Upper lobe of right lung (tissue), 1 donor: Measurements from ENCODE around the gene PTPRZ1. TPM values are rescaled to one million over a fixed set of nuclear protein-coding genes. Genes with fewer than 3 reads are reported as not detected.

Experiments
- ATAC-seq: fragments of 200-7000 bp; cut with Tn5 transposase; one replicate; pipeline ENCODE4 v1.9.1; 2020; ENCODE audit warnings: mild to moderate bottlenecking, moderate library complexity
- DNase-seq: peaks from one replicate; pipeline ENCODE4 v3.0.0-alpha.2; 2020
- H3K27ac ChIP-seq: fragments of 200-600 bp; one replicate; pipeline ENCODE4 v1.8.0; 2022
- H3K27me3 ChIP-seq: fragments of 200-600 bp; one replicate; pipeline ENCODE4 v1.8.0; 2022; ENCODE audit warnings: mild to moderate bottlenecking
- H3K36me3 ChIP-seq: fragments of 200-600 bp; one replicate; pipeline ENCODE4 v1.8.0; 2022
- H3K4me1 ChIP-seq: fragments of 200-600 bp; one replicate; pipeline ENCODE4 v1.8.0; 2022
- H3K4me3 ChIP-seq: fragments of 200-600 bp; one replicate; pipeline ENCODE4 v1.8.0; 2022; ENCODE audit warnings: mild to moderate bottlenecking
- H3K9me3 ChIP-seq: fragments of 200-600 bp; one replicate; pipeline ENCODE4 v1.8.0; 2022
- intact Hi-C: fragments of 100-400 bp; cut with DNase I; formaldehyde crosslinking; loops from one replicate; pipeline ENCODE4 v1.11.0; 2022
- total RNA-seq: library from RNA; stranded (reverse); fragmentation: NEBNext Ultra II Directional; extraction: Animal tissue kit (Norgen Biotek cat#: 25700); gene quantifications from one replicate; pipeline ENCODE4 v1.2.1, GENCODE V29; 2021
- TF ChIP-seq, protein P1 (sequence below): fragments of 200-600 bp; IDR thresholded peaks from one replicate; pipeline ENCODE4 v1.8.0; 2022; ENCODE audit warnings: antibody characterized with exemption
- donor health status: DM: no; HTN: yes; CAD: no; lungs with severe emphysema.

PTPRZ1 gene
- total RNA-seq, 1 donor from 2014 or later, result 3.6 TPM

DNA sequence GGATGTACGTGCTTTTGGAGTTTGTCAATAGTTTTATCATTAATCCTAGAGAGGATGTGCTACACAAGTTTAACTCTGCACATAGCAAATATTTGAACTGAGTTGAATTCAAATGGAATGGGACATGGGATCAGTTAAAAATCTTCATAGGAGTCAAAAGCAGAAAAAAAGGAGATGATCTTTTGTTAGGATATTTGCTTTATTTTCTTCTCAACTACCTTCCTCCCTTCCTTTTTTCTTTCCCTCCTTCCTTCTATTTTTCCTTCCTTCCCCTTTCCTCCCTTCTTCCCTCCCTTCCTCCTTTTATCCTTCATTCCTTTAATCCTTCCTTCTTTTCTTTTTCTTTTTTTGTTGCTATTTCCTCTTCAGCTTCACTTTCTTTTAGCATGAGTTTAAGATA is 6.6 kb downstream of the PTPRZ1 start:
- H3K4me3 ChIP-seq, result no peak overlapping the region

DNA sequence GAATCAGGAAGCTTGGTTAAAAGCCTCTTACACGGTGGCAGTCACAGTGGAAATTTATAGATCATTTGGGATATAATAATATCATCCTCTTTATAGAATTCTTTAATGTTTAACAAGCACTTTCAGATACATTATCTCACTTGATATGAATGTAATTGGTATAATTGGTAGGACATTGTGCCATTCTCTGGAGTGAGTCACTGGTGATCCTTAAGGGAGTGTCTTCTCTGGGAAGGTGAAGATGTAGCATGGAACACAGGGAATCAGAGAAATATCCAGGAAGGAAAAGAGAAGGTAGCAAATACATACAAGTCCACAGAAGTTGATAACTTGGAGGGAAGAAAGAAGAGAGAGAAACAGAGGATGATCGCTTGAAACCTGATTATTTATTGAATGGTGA is 9.8 kb downstream of the PTPRZ1 start:
- H3K4me1 ChIP-seq, result no peaks in the 10 kb centered on the region
- no peak overlapping the region for H3K27ac ChIP-seq
- H3K27me3 ChIP-seq, result no peaks in the 10 kb centered on the region
- H3K9me3 ChIP-seq, result no peaks in the 10 kb centered on the region
- no peak overlapping the region for H3K4me3 ChIP-seq
- ATAC-seq, result no peak
- intact Hi-C loops, result no loop called here
- TF ChIP-seq, protein P1, sequence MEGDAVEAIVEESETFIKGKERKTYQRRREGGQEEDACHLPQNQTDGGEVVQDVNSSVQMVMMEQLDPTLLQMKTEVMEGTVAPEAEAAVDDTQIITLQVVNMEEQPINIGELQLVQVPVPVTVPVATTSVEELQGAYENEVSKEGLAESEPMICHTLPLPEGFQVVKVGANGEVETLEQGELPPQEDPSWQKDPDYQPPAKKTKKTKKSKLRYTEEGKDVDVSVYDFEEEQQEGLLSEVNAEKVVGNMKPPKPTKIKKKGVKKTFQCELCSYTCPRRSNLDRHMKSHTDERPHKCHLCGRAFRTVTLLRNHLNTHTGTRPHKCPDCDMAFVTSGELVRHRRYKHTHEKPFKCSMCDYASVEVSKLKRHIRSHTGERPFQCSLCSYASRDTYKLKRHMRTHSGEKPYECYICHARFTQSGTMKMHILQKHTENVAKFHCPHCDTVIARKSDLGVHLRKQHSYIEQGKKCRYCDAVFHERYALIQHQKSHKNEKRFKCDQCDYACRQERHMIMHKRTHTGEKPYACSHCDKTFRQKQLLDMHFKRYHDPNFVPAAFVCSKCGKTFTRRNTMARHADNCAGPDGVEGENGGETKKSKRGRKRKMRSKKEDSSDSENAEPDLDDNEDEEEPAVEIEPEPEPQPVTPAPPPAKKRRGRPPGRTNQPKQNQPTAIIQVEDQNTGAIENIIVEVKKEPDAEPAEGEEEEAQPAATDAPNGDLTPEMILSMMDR, result no peak
- DNase-seq, result no peak
- no peaks in the 10 kb centered on the region for H3K36me3 ChIP-seq

More for the DNA sequence above, 6.6 kb downstream of the PTPRZ1 start:
- Histone ChIP-seq H3K27me3 (peaks cover 9% of the 10 kb centered on the region), H3K4me1 (no peaks in the 10 kb centered on the region), H3K36me3 (no peaks in the 10 kb centered on the region), H3K9me3 (no peaks in the 10 kb centered on the region), H3K27ac (no peak overlapping the region)
- DNase-seq, result no peak
- intact Hi-C loops, result no loop called here
- TF ChIP-seq, protein P1, result no peak
- no peak for ATAC-seq

DNA sequence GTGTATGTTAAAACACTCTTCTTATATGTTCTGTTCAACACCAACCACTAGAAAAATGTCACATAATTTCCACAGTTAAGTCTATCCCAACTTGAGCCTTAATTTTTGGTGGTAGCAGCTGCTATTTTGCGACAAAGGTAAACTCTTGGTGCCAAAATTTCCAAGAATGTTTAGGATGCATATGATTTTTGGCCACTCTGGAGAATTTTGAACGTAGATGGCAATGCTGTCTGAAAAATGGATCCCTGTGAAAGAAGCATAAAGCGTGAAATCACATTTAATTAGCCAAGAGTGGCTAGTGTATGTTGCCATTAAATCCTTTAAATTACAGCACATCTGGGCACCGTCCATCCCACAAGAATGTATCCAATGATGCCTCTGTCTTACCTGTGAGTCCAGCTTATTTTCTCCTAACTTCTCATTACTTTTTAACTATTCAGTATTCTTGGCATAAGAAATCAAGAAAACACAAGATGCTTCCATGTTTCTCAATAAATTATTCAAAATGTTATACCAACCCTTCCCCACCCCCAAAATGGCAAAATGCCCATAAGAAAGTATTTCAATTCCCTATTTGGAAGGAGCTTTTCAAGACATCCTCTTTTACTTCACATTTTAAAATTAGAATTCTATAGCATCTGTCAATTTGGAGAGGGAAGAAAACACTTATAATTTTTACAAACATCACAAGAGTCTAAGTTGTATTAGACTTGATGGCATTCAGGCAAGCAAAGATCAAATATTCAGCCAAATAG is 12.4 kb downstream of the PTPRZ1 start:
- H3K27ac ChIP-seq, result no peak overlapping the region
- intact Hi-C loops, result no loop called here
- ATAC-seq (no peak), DNase-seq (no peak)
- TF ChIP-seq, protein P1, result no peak
- H3K4me3 ChIP-seq, result no peak overlapping the region
- no peaks in the 10 kb centered on the region for H3K36me3 ChIP-seq
- H3K4me1 ChIP-seq, result no peaks in the 10 kb centered on the region
- no peaks in the 10 kb centered on the region for H3K9me3 ChIP-seq
- H3K27me3 ChIP-seq, result no peaks in the 10 kb centered on the region

DNA sequence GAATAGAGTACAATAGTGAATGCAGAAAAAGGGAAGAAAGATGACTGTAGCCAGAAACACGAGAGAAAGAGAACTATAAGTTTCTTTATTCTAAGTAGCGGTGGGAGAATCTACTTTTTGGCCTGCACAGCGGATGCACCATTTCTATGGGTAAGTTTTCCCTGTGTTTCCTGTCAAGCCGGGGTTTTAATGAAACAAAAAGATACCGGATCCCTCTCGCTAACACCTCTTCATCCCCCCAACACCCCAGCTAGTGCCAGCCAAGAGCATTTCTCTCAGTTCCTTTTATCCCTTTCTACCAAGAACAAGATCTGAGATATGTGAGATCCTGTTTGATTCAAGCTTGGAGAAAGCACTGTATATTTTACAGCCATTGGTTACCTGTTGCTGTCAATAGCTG is 14.7 kb downstream of the PTPRZ1 start:
- TF ChIP-seq, protein P1, result no peak
- H3K27ac ChIP-seq, result no peak overlapping the region
- ATAC-seq (no peak), DNase-seq (no peak)
- no peaks in the 10 kb centered on the region for H3K4me1 ChIP-seq
- intact Hi-C loops, result no loop called here
- no peaks in the 10 kb centered on the region for H3K36me3 ChIP-seq
- no peaks in the 10 kb centered on the region for H3K27me3 ChIP-seq
- no peak overlapping the region for H3K4me3 ChIP-seq
- H3K9me3 ChIP-seq, result no peaks in the 10 kb centered on the region

DNA sequence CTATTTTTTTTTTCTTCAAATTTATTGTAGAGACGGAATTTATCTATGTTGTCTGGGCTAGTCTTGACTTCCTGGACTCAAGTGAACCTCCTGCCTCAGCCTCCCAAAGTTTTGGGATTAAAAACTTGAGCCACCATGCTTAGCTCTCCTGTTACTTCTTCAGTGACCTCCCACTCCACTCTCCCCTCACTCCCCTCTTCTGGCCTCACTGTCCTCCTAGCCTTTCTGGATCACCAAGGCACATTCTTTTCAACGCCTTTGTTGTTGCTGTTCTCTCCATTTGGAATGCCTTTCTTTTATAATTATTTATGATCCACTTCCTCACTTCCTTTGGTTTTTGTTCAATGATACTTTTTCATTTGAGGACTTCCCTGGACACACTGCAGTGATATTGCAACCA is 17.9 kb downstream of the PTPRZ1 start:
- intact Hi-C loops, result no loop called here
- Histone ChIP-seq H3K4me1 (no peaks in the 10 kb centered on the region), H3K36me3 (no peaks in the 10 kb centered on the region), H3K27me3 (no peaks in the 10 kb centered on the region), H3K27ac (no peak overlapping the region), H3K9me3 (no peaks in the 10 kb centered on the region), H3K4me3 (no peak overlapping the region)
- TF ChIP-seq, protein P1, result no peak
- DNase-seq, result no peak
- ATAC-seq, result no peak
